SK-N-SH (cell line): ENCODE data around the gene MAP1B.

Experiments
- CTCF ChIP-seq: fragments of 200-600 bp; sonication (generic); IDR thresholded peaks from 2 replicates; pipeline ENCODE4 v1.6.1; 2017; ENCODE audit warnings: antibody characterized with exemption, mild to moderate bottlenecking, moderate library complexity
- RAD21 ChIP-seq: IDR thresholded peaks from 2 replicates; pipeline ENCODE4 v1.6.1; 2012; ENCODE audit warnings: mild to moderate bottlenecking, low read length
- SMC3 ChIP-seq: IDR thresholded peaks from 2 replicates; pipeline ENCODE4 v1.6.1; 2012; ENCODE audit warnings: low read depth, low read length, improper control_type of control experiment
- TF ChIP-seq, protein P1 (sequence below): IDR thresholded peaks from 2 replicates; pipeline ENCODE4 v1.6.1; 2012; ENCODE audit warnings: mild to moderate bottlenecking, low read depth, low read length, moderate library complexity

- TF ChIP-seq CTCF (no peak), SMC3 (no peak), RAD21 (no peak)
- TF ChIP-seq, protein P1, sequence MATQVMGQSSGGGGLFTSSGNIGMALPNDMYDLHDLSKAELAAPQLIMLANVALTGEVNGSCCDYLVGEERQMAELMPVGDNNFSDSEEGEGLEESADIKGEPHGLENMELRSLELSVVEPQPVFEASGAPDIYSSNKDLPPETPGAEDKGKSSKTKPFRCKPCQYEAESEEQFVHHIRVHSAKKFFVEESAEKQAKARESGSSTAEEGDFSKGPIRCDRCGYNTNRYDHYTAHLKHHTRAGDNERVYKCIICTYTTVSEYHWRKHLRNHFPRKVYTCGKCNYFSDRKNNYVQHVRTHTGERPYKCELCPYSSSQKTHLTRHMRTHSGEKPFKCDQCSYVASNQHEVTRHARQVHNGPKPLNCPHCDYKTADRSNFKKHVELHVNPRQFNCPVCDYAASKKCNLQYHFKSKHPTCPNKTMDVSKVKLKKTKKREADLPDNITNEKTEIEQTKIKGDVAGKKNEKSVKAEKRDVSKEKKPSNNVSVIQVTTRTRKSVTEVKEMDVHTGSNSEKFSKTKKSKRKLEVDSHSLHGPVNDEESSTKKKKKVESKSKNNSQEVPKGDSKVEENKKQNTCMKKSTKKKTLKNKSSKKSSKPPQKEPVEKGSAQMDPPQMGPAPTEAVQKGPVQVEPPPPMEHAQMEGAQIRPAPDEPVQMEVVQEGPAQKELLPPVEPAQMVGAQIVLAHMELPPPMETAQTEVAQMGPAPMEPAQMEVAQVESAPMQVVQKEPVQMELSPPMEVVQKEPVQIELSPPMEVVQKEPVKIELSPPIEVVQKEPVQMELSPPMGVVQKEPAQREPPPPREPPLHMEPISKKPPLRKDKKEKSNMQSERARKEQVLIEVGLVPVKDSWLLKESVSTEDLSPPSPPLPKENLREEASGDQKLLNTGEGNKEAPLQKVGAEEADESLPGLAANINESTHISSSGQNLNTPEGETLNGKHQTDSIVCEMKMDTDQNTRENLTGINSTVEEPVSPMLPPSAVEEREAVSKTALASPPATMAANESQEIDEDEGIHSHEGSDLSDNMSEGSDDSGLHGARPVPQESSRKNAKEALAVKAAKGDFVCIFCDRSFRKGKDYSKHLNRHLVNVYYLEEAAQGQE, result no peak
Observed at GRCh38 chr5:72160329-72160728, 53.1 kb downstream of the MAP1B start.
